ENCODE data around the gene PYCARD.

The PYCARD gene

DNA sequence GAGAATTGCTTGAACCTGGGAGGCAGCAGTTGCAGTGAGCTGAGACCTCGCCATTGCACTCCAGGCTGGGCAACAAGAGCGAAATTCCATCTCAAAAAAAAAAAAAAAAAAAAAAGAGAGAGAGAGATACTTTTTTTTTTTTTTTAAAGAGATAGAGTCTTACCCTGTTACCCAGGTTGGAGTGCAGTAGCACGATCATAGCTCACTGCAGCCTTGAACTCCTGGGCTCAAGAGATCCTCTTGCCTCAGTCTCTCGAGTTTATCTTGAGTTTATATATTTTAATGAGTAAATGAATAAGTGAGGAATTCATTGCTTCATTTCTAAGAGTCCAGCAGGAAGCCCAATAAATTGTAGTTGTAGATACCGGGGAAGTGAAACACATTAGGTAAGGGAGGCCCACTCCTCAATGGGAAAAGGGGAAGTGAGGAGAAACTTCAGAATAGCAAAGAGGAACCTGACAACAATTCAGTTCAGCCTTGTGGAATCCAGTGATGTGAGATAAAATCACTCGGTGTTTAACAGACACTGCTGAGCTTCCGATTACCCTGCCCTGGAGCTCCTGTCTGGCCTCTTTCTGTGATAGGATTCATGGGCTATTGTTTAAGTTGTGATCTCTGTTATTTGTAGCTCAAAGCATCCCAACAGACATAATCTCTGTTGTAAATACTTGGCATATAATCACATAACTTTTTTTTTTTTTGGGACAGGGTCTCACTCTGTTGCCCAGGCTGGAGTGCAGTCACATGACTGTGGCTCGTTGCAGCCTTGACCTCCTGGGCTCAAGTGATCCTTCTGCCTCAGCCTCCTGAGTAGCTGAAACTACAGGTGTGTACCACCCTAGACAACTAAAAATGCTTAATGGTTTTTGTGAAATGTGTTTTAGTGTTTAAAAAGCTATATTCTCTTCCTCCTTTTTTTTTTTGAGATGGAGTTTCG, 41.4 kb upstream of the PYCARD start:
- no peak for DNase-seq (ENCODE audit: low read depth)
- H3K4me3 ChIP-seq (ENCODE audit: low read length) = no peak overlapping the region
- TF ChIP-seq, protein P1, sequence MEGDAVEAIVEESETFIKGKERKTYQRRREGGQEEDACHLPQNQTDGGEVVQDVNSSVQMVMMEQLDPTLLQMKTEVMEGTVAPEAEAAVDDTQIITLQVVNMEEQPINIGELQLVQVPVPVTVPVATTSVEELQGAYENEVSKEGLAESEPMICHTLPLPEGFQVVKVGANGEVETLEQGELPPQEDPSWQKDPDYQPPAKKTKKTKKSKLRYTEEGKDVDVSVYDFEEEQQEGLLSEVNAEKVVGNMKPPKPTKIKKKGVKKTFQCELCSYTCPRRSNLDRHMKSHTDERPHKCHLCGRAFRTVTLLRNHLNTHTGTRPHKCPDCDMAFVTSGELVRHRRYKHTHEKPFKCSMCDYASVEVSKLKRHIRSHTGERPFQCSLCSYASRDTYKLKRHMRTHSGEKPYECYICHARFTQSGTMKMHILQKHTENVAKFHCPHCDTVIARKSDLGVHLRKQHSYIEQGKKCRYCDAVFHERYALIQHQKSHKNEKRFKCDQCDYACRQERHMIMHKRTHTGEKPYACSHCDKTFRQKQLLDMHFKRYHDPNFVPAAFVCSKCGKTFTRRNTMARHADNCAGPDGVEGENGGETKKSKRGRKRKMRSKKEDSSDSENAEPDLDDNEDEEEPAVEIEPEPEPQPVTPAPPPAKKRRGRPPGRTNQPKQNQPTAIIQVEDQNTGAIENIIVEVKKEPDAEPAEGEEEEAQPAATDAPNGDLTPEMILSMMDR (IDR thresholded peaks at IDR 0.05; ENCODE audit: insufficient read depth, low read depth, low read length, missing control alignments) = no peak

DNA sequence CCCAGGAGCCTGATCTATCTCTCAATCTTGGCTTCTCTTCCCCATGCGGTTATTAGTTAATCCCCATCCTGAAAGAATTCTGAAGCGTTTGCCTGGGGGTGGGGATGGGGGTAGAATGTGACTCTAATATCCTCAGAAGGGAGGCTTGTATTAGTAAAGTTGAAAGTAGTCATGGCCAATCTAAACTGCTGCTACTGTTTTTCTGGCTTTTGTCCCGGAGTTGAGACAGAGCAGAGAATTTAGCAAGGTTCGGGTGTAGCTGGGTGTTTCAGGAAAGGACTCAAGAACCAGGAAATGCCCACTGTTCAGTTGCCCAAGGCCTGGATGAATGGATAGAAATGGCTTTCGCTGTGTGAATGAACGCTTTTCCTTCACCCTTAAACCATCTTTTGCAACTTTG, 39.6 kb upstream of the PYCARD start:
- TF ChIP-seq, protein P1 (IDR thresholded peaks at IDR 0.05; ENCODE audit: insufficient read depth, low read depth, low read length, missing control alignments) = no peak
- DNase-seq (ENCODE audit: low read depth) = peak; percentile 75
- H3K4me3 ChIP-seq (ENCODE audit: low read length) = no peak overlapping the region

DNA sequence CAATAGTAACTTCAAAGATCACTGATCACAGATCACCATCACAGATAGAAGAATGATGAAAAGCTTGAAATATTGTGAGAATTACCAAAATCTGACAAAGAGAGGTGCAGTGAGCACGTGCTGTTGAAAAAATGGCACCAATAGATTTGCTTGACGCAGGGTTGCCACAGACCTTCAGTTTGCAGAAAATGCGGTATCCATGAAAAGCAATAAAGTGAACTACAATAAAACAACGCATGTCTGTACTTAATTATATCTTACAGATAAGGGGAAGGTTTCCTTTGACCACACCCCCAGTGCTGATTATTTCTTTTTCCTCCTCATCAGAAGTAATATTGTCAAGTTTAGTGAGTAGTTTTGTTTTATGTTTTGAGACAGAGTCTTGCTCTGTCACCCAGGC, 35.5 kb upstream of the PYCARD start:
- no peak overlapping the region for H3K4me3 ChIP-seq (ENCODE audit: low read length)
- TF ChIP-seq, protein P1 (IDR thresholded peaks at IDR 0.05; ENCODE audit: insufficient read depth, low read depth, low read length, missing control alignments) = no peak
- no peak for DNase-seq (ENCODE audit: low read depth)

GRCh38 chr16:31229501-31229900, 26.9 kb upstream of the PYCARD start:
- H3K4me3 ChIP-seq (ENCODE audit: low read length) = no peak overlapping the region
- TF ChIP-seq, protein P1 (IDR thresholded peaks at IDR 0.05; ENCODE audit: insufficient read depth, low read depth, low read length, missing control alignments) = no peak
- no peak for DNase-seq (ENCODE audit: low read depth)

DNA sequence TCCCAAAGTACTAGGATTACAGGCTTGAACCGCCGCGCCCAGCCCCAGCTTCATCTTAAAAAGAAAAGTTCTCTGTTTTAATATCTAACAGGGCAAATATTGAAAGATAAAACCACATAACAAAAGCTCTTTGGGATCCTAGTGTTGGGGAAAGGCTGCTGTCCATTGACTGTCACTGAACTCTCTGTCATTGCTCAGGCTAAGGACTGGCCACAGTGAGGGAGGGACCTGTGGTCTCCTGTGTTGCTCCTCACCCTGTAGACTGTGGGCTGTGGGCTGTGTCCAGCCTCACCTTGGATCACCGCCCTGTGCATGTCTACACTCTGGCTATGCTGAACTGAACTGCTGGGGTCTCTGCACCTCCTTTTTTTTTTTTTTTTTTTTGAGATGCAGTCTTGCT, 25.6 kb upstream of the PYCARD start:
- no peak for DNase-seq (ENCODE audit: low read depth)
- H3K4me3 ChIP-seq (ENCODE audit: low read length) = no peak overlapping the region
- TF ChIP-seq, protein P1 (IDR thresholded peaks at IDR 0.05; ENCODE audit: insufficient read depth, low read depth, low read length, missing control alignments) = no peak

GRCh38 chr16:31225193-31225592, 22.6 kb upstream of the PYCARD start:
- DNase-seq (ENCODE audit: low read depth) = no peak

More at GRCh38 chr16:31225193-31225592, 22.6 kb upstream of the PYCARD start:
- no peak overlapping the region for H3K4me3 ChIP-seq (ENCODE audit: low read length)
- TF ChIP-seq, protein P1 (IDR thresholded peaks at IDR 0.05; ENCODE audit: insufficient read depth, low read depth, low read length, missing control alignments) = no peak
